Right lobe of liver (tissue), 4 donors: Measurements from ENCODE around the gene KDM4B.

ENCODE experiments used
- POLR2A ChIP-seq: fragments of 450-650 bp; IDR thresholded peaks from one replicate; pipeline ENCODE4 v1.6.1; 2017; ENCODE audit warnings: antibody characterized with exemption, mild to moderate bottlenecking
- TF ChIP-seq, protein P1 (sequence below), 4 donors: fragments of 200-600 bp in 3 of 4; fragments of 450-650 bp in 1 of 4; IDR thresholded peaks; one replicate each; pipeline versions ENCODE4 v1.5.1 to v1.8.0; 2016 to 2022; ENCODE audit warnings: antibody characterized with exemption in 4 of 4, mild to moderate bottlenecking in 2 of 4
- donor health status: DM: no; HTN: no; CAD: no.
- donor health status: DM: no; HTN: no; CAD: no.
- donor health status: DM: no; HTN: yes; CAD: no.

DNA sequence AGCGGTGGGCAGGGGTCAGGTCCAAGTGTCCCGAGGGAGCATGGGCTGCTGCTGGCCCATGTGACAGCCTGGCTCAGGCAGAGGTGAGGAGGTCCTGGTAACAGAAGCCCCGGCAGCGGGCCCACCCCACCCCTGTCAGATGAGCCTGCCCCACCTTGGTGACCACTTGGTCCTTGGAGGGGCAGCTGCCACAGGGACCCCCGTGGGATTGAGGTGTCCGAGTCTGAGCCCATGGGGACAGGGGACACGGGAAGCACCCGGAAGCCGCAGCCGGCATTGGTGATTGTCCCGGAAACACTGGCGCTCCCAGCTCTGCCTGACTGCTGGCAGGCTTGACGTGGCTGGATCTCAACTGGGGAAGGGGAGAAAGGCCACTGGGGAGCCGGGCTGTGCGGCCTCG is 149.1 kb downstream of the KDM4B start:
- TF ChIP-seq, protein P1, sequence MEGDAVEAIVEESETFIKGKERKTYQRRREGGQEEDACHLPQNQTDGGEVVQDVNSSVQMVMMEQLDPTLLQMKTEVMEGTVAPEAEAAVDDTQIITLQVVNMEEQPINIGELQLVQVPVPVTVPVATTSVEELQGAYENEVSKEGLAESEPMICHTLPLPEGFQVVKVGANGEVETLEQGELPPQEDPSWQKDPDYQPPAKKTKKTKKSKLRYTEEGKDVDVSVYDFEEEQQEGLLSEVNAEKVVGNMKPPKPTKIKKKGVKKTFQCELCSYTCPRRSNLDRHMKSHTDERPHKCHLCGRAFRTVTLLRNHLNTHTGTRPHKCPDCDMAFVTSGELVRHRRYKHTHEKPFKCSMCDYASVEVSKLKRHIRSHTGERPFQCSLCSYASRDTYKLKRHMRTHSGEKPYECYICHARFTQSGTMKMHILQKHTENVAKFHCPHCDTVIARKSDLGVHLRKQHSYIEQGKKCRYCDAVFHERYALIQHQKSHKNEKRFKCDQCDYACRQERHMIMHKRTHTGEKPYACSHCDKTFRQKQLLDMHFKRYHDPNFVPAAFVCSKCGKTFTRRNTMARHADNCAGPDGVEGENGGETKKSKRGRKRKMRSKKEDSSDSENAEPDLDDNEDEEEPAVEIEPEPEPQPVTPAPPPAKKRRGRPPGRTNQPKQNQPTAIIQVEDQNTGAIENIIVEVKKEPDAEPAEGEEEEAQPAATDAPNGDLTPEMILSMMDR (IDR thresholded peaks at IDR 0.05), result no peak
- TF ChIP-seq POLR2A, result no peak
